Trophoblast cell (in vitro differentiated cells and primary cell): ENCODE results near the gene ZDHHC8.

Experiments used
- DNase-seq, 2 donors: peaks; one replicate each; pipeline ENCODE4 v3.0.0-alpha.2; 2016
- H2AFZ ChIP-seq: 2 replicates; pipeline ENCODE4 v1.6.1; 2013; ENCODE audit warnings: low read length, moderate library complexity, mild to moderate bottlenecking; ENCODE audit not compliant: insufficient read depth, poor library complexity
- H2AK5ac ChIP-seq: 2 replicates; pipeline ENCODE4 v1.6.1; 2013; ENCODE audit warnings: mild to moderate bottlenecking, low read length
- H2BK120ac ChIP-seq: 2 replicates; pipeline ENCODE4 v1.6.1; 2013; ENCODE audit warnings: low read length, mild to moderate bottlenecking, moderate library complexity; ENCODE audit not compliant: insufficient read depth, poor library complexity
- H2BK12ac ChIP-seq: 2 replicates; pipeline ENCODE4 v1.6.1; 2013; ENCODE audit warnings: mild to moderate bottlenecking, low read length, moderate library complexity
- H2BK5ac ChIP-seq: 2 replicates; pipeline ENCODE4 v1.6.1; 2013; ENCODE audit warnings: low read length, low read depth, moderate library complexity, mild to moderate bottlenecking; ENCODE audit not compliant: poor library complexity
- H3K14ac ChIP-seq: 2 replicates; pipeline ENCODE4 v1.6.1; 2013; ENCODE audit warnings: mild to moderate bottlenecking, low read length
- H3K18ac ChIP-seq: 2 replicates; pipeline ENCODE4 v1.6.1; 2013; ENCODE audit warnings: mild to moderate bottlenecking, low read length
- H3K23ac ChIP-seq: 2 replicates; pipeline ENCODE4 v1.6.1; 2013; ENCODE audit warnings: low read length
- H3K27ac ChIP-seq: 2 replicates; pipeline ENCODE4 v1.5.1; 2013; ENCODE audit warnings: low read depth, mild to moderate bottlenecking, inconsistent platforms, low read length, moderate library complexity
- H3K27me3 ChIP-seq: 2 replicates; pipeline ENCODE4 v1.6.1; 2013; ENCODE audit warnings: inconsistent platforms, mild to moderate bottlenecking, low read length, moderate library complexity; ENCODE audit not compliant: insufficient read depth
- H3K36me3 ChIP-seq, 2 experiments: 1 replicate in 1 of 2; 2 replicates in 1 of 2; pipeline ENCODE4 v1.6.1; 2013; ENCODE audit warnings: low read length in 2 of 2, mild to moderate bottlenecking in 2 of 2, moderate library complexity in 1 of 2; ENCODE audit not compliant: insufficient read depth in 2 of 2, control insufficient read depth in 1 of 2
- H3K4ac ChIP-seq: 2 replicates; pipeline ENCODE4 v1.6.1; 2013; ENCODE audit warnings: low read depth, mild to moderate bottlenecking, low read length, moderate library complexity
- H3K4me1 ChIP-seq, 2 experiments: 1 replicate in 1 of 2; 2 replicates in 1 of 2; pipeline ENCODE4 v1.6.1; 2013; ENCODE audit warnings: low read length in 2 of 2, mild to moderate bottlenecking in 2 of 2, moderate library complexity in 1 of 2; ENCODE audit not compliant: insufficient read depth in 2 of 2, control insufficient read depth in 1 of 2
- H3K4me2 ChIP-seq: 2 replicates; pipeline ENCODE4 v1.6.1; 2013; ENCODE audit warnings: inconsistent platforms, mild to moderate bottlenecking, low read length, moderate library complexity
- H3K4me3 ChIP-seq: 2 replicates; pipeline ENCODE4 v1.5.1; 2013; ENCODE audit warnings: mild to moderate bottlenecking, low read depth, low read length, inconsistent platforms
- H3K79me1 ChIP-seq: one replicate; pipeline ENCODE4 v1.6.1; 2013; ENCODE audit warnings: low read length
- H3K79me2 ChIP-seq: 2 replicates; pipeline ENCODE4 v1.6.1; 2013; ENCODE audit warnings: low read length, mild to moderate bottlenecking; ENCODE audit not compliant: control insufficient read depth, insufficient read depth, poor library complexity
- H3K9ac ChIP-seq: 2 replicates; pipeline ENCODE4 v1.6.1; 2013; ENCODE audit warnings: mild to moderate bottlenecking, low read length
- H3K9me3 ChIP-seq: 2 replicates; pipeline ENCODE4 v1.6.1; 2013; ENCODE audit warnings: low read depth, mild to moderate bottlenecking, control low read depth, inconsistent platforms, low read length; ENCODE audit not compliant: insufficient read depth
- H4K12ac ChIP-seq: 2 replicates; pipeline ENCODE4 v1.6.1; 2013; ENCODE audit warnings: low read depth, mild to moderate bottlenecking, low read length, moderate library complexity
- H4K8ac ChIP-seq: 2 replicates; pipeline ENCODE4 v1.6.1; 2013; ENCODE audit warnings: low read depth, mild to moderate bottlenecking, low read length, moderate library complexity
- H4K91ac ChIP-seq: one replicate; pipeline ENCODE4 v1.6.1; 2013; ENCODE audit warnings: low read depth, mild to moderate bottlenecking, low read length, moderate library complexity
- WGBS: extraction: QIAGEN DNeasy Blood & Tissue Kit; methylation state at CpG from one replicate; pipeline ENCODE4 v1.1.7; 2013; ENCODE audit warnings: missing lambda C conversion rate; ENCODE audit not compliant: insufficient read length, insufficient coverage; ENCODE audit errors: extremely low coverage; 5-methylcytosine and 5-hydroxymethylcytosine counted together

ZDHHC8 gene

GRCh38 chr22:20088263-20088648 is 43.3 kb upstream of the ZDHHC8 start:
- H2AFZ ChIP-seq = no peak overlapping the region

GRCh38 chr22:20089226-20089976 is 42.2 kb upstream of the ZDHHC8 start:
- H2BK12ac ChIP-seq = no peak overlapping the region
- no peak overlapping the region for H3K14ac ChIP-seq
- H3K79me1 ChIP-seq = no peaks in the 10 kb centered on the region
- no peak overlapping the region for H3K4ac ChIP-seq
- no peak overlapping the region for H2AFZ ChIP-seq
- H3K9ac ChIP-seq = no peak overlapping the region
- no CpG with 5 or more reads among the region's 17 CpGs for WGBS
- no peak overlapping the region for H3K4me3 ChIP-seq
- peak; percentile 93 to 96 for DNase-seq
- H3K36me3 ChIP-seq = peaks cover 81 to 83% of the 10 kb centered on the region in 2 experiments
- H3K23ac ChIP-seq = no peak overlapping the region
- H3K4me2 ChIP-seq = no peak overlapping the region
- H3K4me1 ChIP-seq = peaks cover 0 to 6% of the 10 kb centered on the region in 2 experiments
- H2BK5ac ChIP-seq = no peak overlapping the region
- H4K91ac ChIP-seq = no peak overlapping the region
- H3K79me2 ChIP-seq = peaks cover 6% of the 10 kb centered on the region
- no peak overlapping the region for H4K8ac ChIP-seq
- H3K18ac ChIP-seq = no peak overlapping the region
- no peak overlapping the region for H2BK120ac ChIP-seq
- H2AK5ac ChIP-seq = no peak overlapping the region
- no peak overlapping the region for H3K27ac ChIP-seq
- H3K9me3 ChIP-seq = no peaks in the 10 kb centered on the region
- H3K27me3 ChIP-seq = no peaks in the 10 kb centered on the region
- no peak overlapping the region for H4K12ac ChIP-seq

More at GRCh38 chr22:20088263-20088648, 43.3 kb upstream of the ZDHHC8 start:
- no peak overlapping the region for H4K12ac ChIP-seq
- no peak overlapping the region for H3K4me3 ChIP-seq
- H3K4me2 ChIP-seq = no peak overlapping the region
- no peak overlapping the region for H4K91ac ChIP-seq
- no peak overlapping the region for H3K23ac ChIP-seq
- no peaks in the 10 kb centered on the region for H3K27me3 ChIP-seq
- no peak overlapping the region for H3K27ac ChIP-seq
- H3K4me1 ChIP-seq = peaks cover 2 to 15% of the 10 kb centered on the region in 2 experiments
- no peak overlapping the region for H2AK5ac ChIP-seq
- H2BK12ac ChIP-seq = no peak overlapping the region
- H2BK120ac ChIP-seq = no peak overlapping the region
- no CpG with 5 or more reads among the region's 8 CpGs for WGBS
- H3K9me3 ChIP-seq = no peaks in the 10 kb centered on the region
- no peak overlapping the region for H2BK5ac ChIP-seq
- H3K14ac ChIP-seq = no peak overlapping the region
- no peak overlapping the region for H4K8ac ChIP-seq
- H3K79me2 ChIP-seq = peaks cover 13% of the 10 kb centered on the region
- H3K79me1 ChIP-seq = no peaks in the 10 kb centered on the region
- peaks cover 69 to 72% of the 10 kb centered on the region in 2 experiments for H3K36me3 ChIP-seq
- no peak overlapping the region for H3K18ac ChIP-seq
- DNase-seq = no peak
- no peak overlapping the region for H3K4ac ChIP-seq
- H3K9ac ChIP-seq = no peak overlapping the region

- Histone ChIP-seq H3K27ac (no peak overlapping the region), H3K36me3 (peaks cover 84 to 91% of the 10 kb centered on the region in 2 experiments), H2BK12ac (no peak overlapping the region), H3K9ac (no peak overlapping the region), H3K4me3 (no peak overlapping the region), H3K27me3 (no peaks in the 10 kb centered on the region), H3K4me2 (no peak overlapping the region), H2AK5ac (no peak overlapping the region), H4K12ac (no peak overlapping the region), H2BK5ac (no peak overlapping the region), H3K79me2 (no peaks in the 10 kb centered on the region), H3K79me1 (no peaks in the 10 kb centered on the region), H3K4me1 (peaks cover 0 to under 1% of the 10 kb centered on the region in 2 experiments), H4K91ac (no peak overlapping the region), H3K18ac (no peak overlapping the region), H3K23ac (no peak overlapping the region), H4K8ac (no peak overlapping the region), H3K9me3 (no peaks in the 10 kb centered on the region), H2AFZ (no peak overlapping the region), H2BK120ac (no peak overlapping the region), H3K14ac (no peak overlapping the region), H3K4ac (no peak overlapping the region)
- no CpG with 5 or more reads among the region's 11 CpGs for WGBS
- DNase-seq = no peak
Measured at GRCh38 chr22:20089977-20090729, 41.5 kb upstream of the ZDHHC8 start.

- Histone ChIP-seq H3K9me3 (no peaks in the 10 kb centered on the region), H3K14ac (no peak overlapping the region)
- no CpG with 5 or more reads among the region's 9 CpGs for WGBS
Measured at GRCh38 chr22:20090730-20091240, 40.8 kb upstream of the ZDHHC8 start.

More at GRCh38 chr22:20090730-20091240, 40.8 kb upstream of the ZDHHC8 start:
- no peak overlapping the region for H4K12ac ChIP-seq
- no peak overlapping the region for H3K4me2 ChIP-seq
- no peak overlapping the region for H2AK5ac ChIP-seq
- no peak overlapping the region for H3K27ac ChIP-seq
- H3K36me3 ChIP-seq = peaks cover 84 to 95% of the 10 kb centered on the region in 2 experiments
- H2BK120ac ChIP-seq = no peak overlapping the region
- H3K79me1 ChIP-seq = no peaks in the 10 kb centered on the region
- no peak overlapping the region for H2AFZ ChIP-seq
- H3K27me3 ChIP-seq = no peaks in the 10 kb centered on the region
- H2BK12ac ChIP-seq = no peak overlapping the region
- no peak overlapping the region for H3K18ac ChIP-seq
- no peaks in the 10 kb centered on the region for H3K4me1 ChIP-seq
- H4K91ac ChIP-seq = no peak overlapping the region
- no peaks in the 10 kb centered on the region for H3K79me2 ChIP-seq
- H2BK5ac ChIP-seq = no peak overlapping the region
- H3K4ac ChIP-seq = no peak overlapping the region
- H3K23ac ChIP-seq = no peak overlapping the region
- no peak overlapping the region for H3K9ac ChIP-seq
- DNase-seq = no peak
- no peak overlapping the region for H3K4me3 ChIP-seq
- no peak overlapping the region for H4K8ac ChIP-seq
